NCI-H187 treated with DMSO at 0.1 percent for 48 hours (cell line): Measurements from ENCODE around the gene TPP2.

Experiments
- DNase-seq: peaks from one replicate; lab custom pipeline; 2025; lab: John Stamatoyannopoulos, UW

Gene TPP2

GRCh38 chr13:102657630-102658029, 60.8 kb downstream of the TPP2 start:
- no peak for DNase-seq

GRCh38 chr13:102658660-102659059, 61.9 kb downstream of the TPP2 start:
- DNase-seq = no peak

GRCh38 chr13:102659168-102659713, 62.5 kb downstream of the TPP2 start:
- no peak for DNase-seq

- DNase-seq = no peak
These were observed 70.2 kb downstream of the TPP2 start for GRCh38 chr13:102667023-102667422.

- DNase-seq = no peak
These were observed 71.1 kb downstream of the TPP2 start for GRCh38 chr13:102667911-102668310.

- no peak for DNase-seq
These were observed 73.3 kb downstream of the TPP2 start for GRCh38 chr13:102670130-102670529.

- no peak for DNase-seq
These were observed 78.3 kb downstream of the TPP2 start for GRCh38 chr13:102675115-102675514.

GRCh38 chr13:102677122-102677521, 80.3 kb downstream of the TPP2 start:
- peak; percentile 89 for DNase-seq

- DNase-seq = peak; percentile 23
These were observed 81.7 kb downstream of the TPP2 start for GRCh38 chr13:102678339-102679107.

GRCh38 chr13:102679449-102680132, 82.8 kb downstream of the TPP2 start:
- DNase-seq = no peak

- no peak for DNase-seq
These were observed 83.4 kb downstream of the TPP2 start for GRCh38 chr13:102680133-102680717.

GRCh38 chr13:102680842-102681740, 84.3 kb downstream of the TPP2 start:
- DNase-seq = no peak

GRCh38 chr13:102682211-102682610, 85.4 kb downstream of the TPP2 start:
- DNase-seq = no peak

- DNase-seq = no peak
These were observed 85.9 kb downstream of the TPP2 start for GRCh38 chr13:102682727-102683126.

GRCh38 chr13:102683637-102684036, 86.9 kb downstream of the TPP2 start:
- no peak for DNase-seq

GRCh38 chr13:102686024-102686423, 89.2 kb downstream of the TPP2 start:
- DNase-seq = no peak

GRCh38 chr13:102687520-102687919, 90.7 kb downstream of the TPP2 start:
- no peak for DNase-seq

GRCh38 chr13:102688306-102688973, 91.7 kb downstream of the TPP2 start:
- no peak for DNase-seq

GRCh38 chr13:102690883-102691282, 94.1 kb downstream of the TPP2 start:
- no peak for DNase-seq

GRCh38 chr13:102692491-102692826, 95.7 kb downstream of the TPP2 start:
- DNase-seq = no peak

GRCh38 chr13:102693250-102693649, 96.5 kb downstream of the TPP2 start:
- DNase-seq = no peak
